ENCODE data around the gene MMP23B.

DNA sequence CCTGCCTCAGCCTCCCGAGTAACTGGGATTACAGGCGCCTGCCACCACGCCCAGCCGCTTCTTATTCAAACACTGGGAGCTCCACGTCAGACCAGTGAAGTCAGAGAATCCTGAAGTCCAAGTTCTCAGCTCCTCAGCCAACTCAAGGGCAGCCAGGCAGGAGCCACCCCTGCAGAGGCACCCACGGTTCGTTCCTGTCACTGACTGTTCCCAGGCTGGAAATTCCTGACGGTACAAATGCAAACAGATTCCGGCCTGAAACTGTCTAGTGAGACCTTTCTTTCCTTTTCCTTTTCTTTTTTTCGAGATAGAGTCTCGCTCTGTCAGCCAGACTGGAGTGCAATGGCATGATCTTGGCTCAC lies 48.9 kb downstream of the MMP23B start:
- TF ChIP-seq EZH2 (IDR thresholded peaks at IDR 0.05; ENCODE audit: borderline replicate concordance, insufficient read depth, low read length, poor library complexity, severe bottlenecking) (no peak), REST (IDR thresholded peaks at IDR 0.05; ENCODE audit: borderline replicate concordance) (no peak), MXI1 (conservative IDR thresholded peaks at IDR 0.05; ENCODE audit: poor library complexity, severe bottlenecking) (no peak), POLR2AphosphoS5 (IDR thresholded peaks at IDR 0.05) (no peak), RAD21 (conservative IDR thresholded peaks at IDR 0.05) (no peak), EP300 (conservative IDR thresholded peaks at IDR 0.05; ENCODE audit: poor library complexity, severe bottlenecking) (no peak)
- TF ChIP-seq, protein P1, sequence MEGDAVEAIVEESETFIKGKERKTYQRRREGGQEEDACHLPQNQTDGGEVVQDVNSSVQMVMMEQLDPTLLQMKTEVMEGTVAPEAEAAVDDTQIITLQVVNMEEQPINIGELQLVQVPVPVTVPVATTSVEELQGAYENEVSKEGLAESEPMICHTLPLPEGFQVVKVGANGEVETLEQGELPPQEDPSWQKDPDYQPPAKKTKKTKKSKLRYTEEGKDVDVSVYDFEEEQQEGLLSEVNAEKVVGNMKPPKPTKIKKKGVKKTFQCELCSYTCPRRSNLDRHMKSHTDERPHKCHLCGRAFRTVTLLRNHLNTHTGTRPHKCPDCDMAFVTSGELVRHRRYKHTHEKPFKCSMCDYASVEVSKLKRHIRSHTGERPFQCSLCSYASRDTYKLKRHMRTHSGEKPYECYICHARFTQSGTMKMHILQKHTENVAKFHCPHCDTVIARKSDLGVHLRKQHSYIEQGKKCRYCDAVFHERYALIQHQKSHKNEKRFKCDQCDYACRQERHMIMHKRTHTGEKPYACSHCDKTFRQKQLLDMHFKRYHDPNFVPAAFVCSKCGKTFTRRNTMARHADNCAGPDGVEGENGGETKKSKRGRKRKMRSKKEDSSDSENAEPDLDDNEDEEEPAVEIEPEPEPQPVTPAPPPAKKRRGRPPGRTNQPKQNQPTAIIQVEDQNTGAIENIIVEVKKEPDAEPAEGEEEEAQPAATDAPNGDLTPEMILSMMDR (IDR thresholded peaks at IDR 0.05; ENCODE audit: poor library complexity, severe bottlenecking), result no peak
